SK-N-MC (cell line): ENCODE measurements around the gene FHIT.

Experiments
- EZH2 ChIP-seq: fragments of 200-600 bp; sonication (generic); IDR thresholded peaks from one replicate; pipeline ENCODE4 v1.6.1; 2017; ENCODE audit warnings: antibody characterized with exemption
- POLR2AphosphoS5 ChIP-seq: IDR thresholded peaks from 2 replicates; pipeline ENCODE4 v1.6.1; 2012; ENCODE audit warnings: mild to moderate bottlenecking, low read depth, low read length, borderline replicate concordance

- TF ChIP-seq POLR2AphosphoS5 (no peak), EZH2 (no peak)
Measured at GRCh38 chr3:59937201-59937600, 1314.1 kb downstream of the FHIT start.
